ENCODE data around the gene OR8B3.

- TF ChIP-seq CTCF (IDR thresholded peaks at IDR 0.05), result no peak
- no peak for TF ChIP-seq EZH2 (IDR thresholded peaks at IDR 0.05)
These were observed 14.4 kb downstream of the OR8B3 start, which contains the start of gene OR8B2 for GRCh38 chr11:124384399-124384798.
